Fibroblast of villous mesenchyme (primary cell): Measurements from ENCODE around the gene PSMB11. TPM values are rescaled to one million over a fixed set of nuclear protein-coding genes. Genes with fewer than 3 reads are reported as not detected.
"Not testable (repeated sequence)": the region's sequence is repeated elsewhere in the genome, so short reads cannot be mapped to it uniquely, and the experiment has no call there.

ENCODE experiments used
- DNase-seq: peaks from one replicate; pipeline ENCODE4 v3.0.0-alpha.2; 2010; ENCODE audit warnings: low read depth
- H3K4me3 ChIP-seq: 2 replicates; pipeline ENCODE4 v1.5.1; 2011; ENCODE audit warnings: low read depth, mild to moderate bottlenecking, low read length
- CTCF ChIP-seq: IDR thresholded peaks from 2 replicates; pipeline ENCODE4 v1.5.1; 2012; ENCODE audit warnings: low read depth, mild to moderate bottlenecking, low read length; ENCODE audit not compliant: insufficient read depth
- total RNA-seq: library from RNA; depleted of rRNA; stranded (reverse); fragments of >200 nt; gene quantifications from 2 replicates; pipeline ENCODE4 v1.2.3, GENCODE V29; 2012

The PSMB11 gene
- total RNA-seq, 1 donor = not detected

- peak; percentile 14 for DNase-seq
- no peak overlapping the region for H3K4me3 ChIP-seq
- TF ChIP-seq CTCF = no peak
Observed at GRCh38 chr14:23008831-23009230, 33.2 kb upstream of the PSMB11 start.

- peak overlapping the region; percentile 67 for H3K4me3 ChIP-seq
- no peak for DNase-seq
- TF ChIP-seq CTCF = no peak
Observed at GRCh38 chr14:23009483-23009938, 32.5 kb upstream of the PSMB11 start.

GRCh38 chr14:23009939-23010726 is 31.9 kb upstream of the PSMB11 start, which contains the start of gene C14orf93:
C14orf93 (minus strand) TSS chr14:23010143; CDS start chr14:22999023, 11,120 bp downstream.
- H3K4me3 ChIP-seq = peak within 1 kb of the TSS; percentile 67
- TF ChIP-seq CTCF = no peak
- DNase-seq = peak; percentile 42

GRCh38 chr14:23013054-23013748 is 28.8 kb upstream of the PSMB11 start:
- TF ChIP-seq CTCF = no peak
- no peak for DNase-seq
- no peak overlapping the region for H3K4me3 ChIP-seq

GRCh38 chr14:23013749-23014054 is 28.3 kb upstream of the PSMB11 start:
- DNase-seq, H3K4me3 ChIP-seq: not testable (repeated sequence)

- no peak for DNase-seq
- H3K4me3 ChIP-seq = no peak overlapping the region
- TF ChIP-seq CTCF = no peak
Observed at GRCh38 chr14:23015618-23016017, 26.4 kb upstream of the PSMB11 start.

- no peak for TF ChIP-seq CTCF
- no peak overlapping the region for H3K4me3 ChIP-seq
- no peak for DNase-seq
Observed at GRCh38 chr14:23017091-23017490, 24.9 kb upstream of the PSMB11 start.
